GM06990 (cell line): ENCODE results near the gene ROBO4.

Experiments used
- DNase-seq: peaks from one replicate; pipeline ENCODE4 v3.0.0-alpha.2; 2011; ENCODE audit not compliant: insufficient read length; ENCODE audit errors: extremely low read depth
- H3K27me3 ChIP-seq: replicated peaks from 2 replicates; pipeline ENCODE4 v1.6.0; 2011; ENCODE audit warnings: low read length; ENCODE audit not compliant: control insufficient read depth, insufficient read depth
- H3K36me3 ChIP-seq: 2 replicates; pipeline ENCODE4 v1.5.1; 2011; ENCODE audit warnings: low read length; ENCODE audit not compliant: control insufficient read depth, insufficient read depth
- H3K4me3 ChIP-seq: replicated peaks from 2 replicates; pipeline ENCODE4 v1.5.1; 2011; ENCODE audit warnings: low read depth, mild to moderate bottlenecking, control low read depth, low read length
- CTCF ChIP-seq: IDR thresholded peaks from 2 replicates; pipeline ENCODE4 v1.5.1; 2011; ENCODE audit warnings: low read length, control low read depth, mild to moderate bottlenecking, inconsistent platforms; ENCODE audit not compliant: insufficient read depth, poor library complexity, severe bottlenecking

Gene ROBO4

GRCh38 chr11:124868331-124869274 is 29.1 kb downstream of the ROBO4 start:
- Histone ChIP-seq H3K4me3 (no peak overlapping the region), H3K27me3 (peaks cover 7% of the 10 kb centered on the region), H3K36me3 (no peaks in the 10 kb centered on the region)
- TF ChIP-seq CTCF, result no peak
- no peak for DNase-seq

- Histone ChIP-seq H3K27me3 (peaks cover 7% of the 10 kb centered on the region), H3K4me3 (no peak overlapping the region), H3K36me3 (no peaks in the 10 kb centered on the region)
- DNase-seq, result no peak
- TF ChIP-seq CTCF, result peak; percentile 57
These were observed 30.0 kb downstream of the ROBO4 start for GRCh38 chr11:124867700-124868099.

DNA sequence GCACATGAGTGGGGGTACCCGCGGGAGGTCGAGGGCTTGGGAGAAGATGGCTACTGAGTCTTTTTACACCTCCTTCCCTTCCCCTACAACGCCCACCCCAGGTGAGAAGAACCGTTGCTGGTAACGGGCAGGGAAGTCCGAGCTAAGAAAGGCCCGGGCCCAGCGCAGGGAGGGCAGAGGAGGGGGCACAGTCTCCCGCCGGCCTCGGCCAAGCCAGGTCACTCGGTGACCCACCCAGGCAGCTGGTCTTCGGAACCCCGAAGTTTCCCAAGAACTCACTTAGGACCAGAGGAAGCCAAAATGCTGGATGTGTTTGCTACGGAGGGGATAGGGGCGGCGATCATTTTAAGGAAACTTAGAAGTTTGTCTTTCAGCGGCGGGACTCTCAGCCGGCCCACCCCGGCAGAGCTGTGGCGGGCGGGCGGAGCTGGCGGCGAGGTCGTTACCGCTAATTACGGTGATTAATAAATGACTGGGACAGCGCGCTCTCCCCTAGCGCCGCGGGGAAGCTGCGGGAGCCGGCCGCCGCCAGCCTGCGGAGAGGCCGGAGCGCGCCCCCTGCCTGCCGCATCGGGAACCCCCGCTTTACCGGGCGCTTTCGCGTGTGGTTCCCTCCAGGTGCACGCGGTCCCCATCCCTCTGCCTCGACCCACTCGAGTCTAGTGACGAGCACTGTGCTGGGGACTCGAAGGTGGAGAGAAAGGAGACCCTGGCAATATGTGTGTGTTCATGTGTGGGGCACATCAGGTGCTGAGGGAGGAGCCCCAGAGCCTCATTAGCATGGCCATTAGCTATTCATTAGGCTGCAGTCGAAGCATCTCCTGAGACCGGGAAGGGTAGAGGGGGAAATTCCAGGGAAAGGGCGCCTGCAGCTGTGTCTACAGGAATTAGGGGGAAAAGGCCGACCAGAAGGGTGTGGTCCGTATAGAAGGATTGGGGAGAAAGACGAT is 31.5 kb downstream of the ROBO4 start:
- H3K4me3 ChIP-seq, result no peak overlapping the region
- H3K36me3 ChIP-seq, result no peaks in the 10 kb centered on the region
- peak; percentile 27 for TF ChIP-seq CTCF
- peaks cover 7% of the 10 kb centered on the region for H3K27me3 ChIP-seq
- peak; percentile 40 for DNase-seq

GRCh38 chr11:124865181-124865901 is 32.3 kb downstream of the ROBO4 start, which contains the start of gene ROBO3:
TSS of gene ROBO3 (plus strand) at chr11:124865432. CDS start at chr11:124865578, 146 bp downstream.
- Histone ChIP-seq H3K4me3 (no peak within 1 kb of the TSS), H3K27me3 (peaks cover 7% of the 10 kb centered on the region), H3K36me3 (no peaks in the 10 kb centered on the region)
- TF ChIP-seq CTCF, result peak; percentile 2
- DNase-seq, result no peak

DNA sequence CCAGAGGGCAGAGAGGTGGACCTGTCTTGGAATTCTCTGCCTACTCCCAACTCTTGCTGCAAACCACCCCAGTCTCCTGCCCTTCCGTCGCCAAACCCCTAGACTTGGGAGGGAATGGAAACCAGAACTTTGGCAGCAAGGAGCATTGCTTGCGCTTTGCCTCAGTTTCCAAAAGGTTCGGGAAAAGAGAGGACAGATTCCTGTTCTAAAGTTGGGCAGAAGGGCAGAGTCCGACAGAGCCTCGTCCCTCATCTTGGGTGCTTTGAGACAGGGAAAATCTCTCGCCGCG is 32.8 kb downstream of the ROBO4 start:
- peaks cover 7% of the 10 kb centered on the region for H3K27me3 ChIP-seq
- no peak for TF ChIP-seq CTCF

More for the DNA sequence above, 32.8 kb downstream of the ROBO4 start:
- Histone ChIP-seq H3K36me3 (no peaks in the 10 kb centered on the region), H3K4me3 (no peak overlapping the region)
- no peak for DNase-seq
